ENCODE data around the gene TBCEL.

Gene TBCEL

DNA sequence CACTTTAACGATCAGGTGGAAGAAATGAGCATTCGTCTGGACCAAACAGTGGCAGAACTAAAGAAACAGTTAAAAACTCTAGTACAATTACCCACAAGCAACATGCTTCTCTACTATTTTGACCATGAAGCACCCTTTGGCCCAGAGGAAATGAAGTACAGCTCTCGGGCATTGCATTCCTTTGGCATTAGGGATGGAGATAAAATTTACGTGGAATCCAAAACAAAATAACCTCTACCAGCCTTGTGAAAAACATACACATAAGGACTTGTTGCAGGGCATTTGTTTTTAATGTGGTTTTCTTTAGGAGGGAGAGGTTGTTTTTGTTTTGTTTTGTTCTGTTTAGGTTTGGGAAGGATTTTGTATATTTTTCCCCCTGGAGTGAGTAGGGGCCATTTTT lies 63.0 kb downstream of the TBCEL start:
- no peak for TF ChIP-seq CTCF (IDR thresholded peaks at IDR 0.05; ENCODE audit: control insufficient read depth, extremely low read depth, insufficient read depth)
- H3K4me3 ChIP-seq (ENCODE audit: low read depth, low read length), result no peak overlapping the region
- DNase-seq (ENCODE audit: low read depth), result no peak

GRCh38 chr11:121089566-121089965 lies 65.7 kb downstream of the TBCEL start:
- no peak for TF ChIP-seq CTCF (IDR thresholded peaks at IDR 0.05; ENCODE audit: control insufficient read depth, extremely low read depth, insufficient read depth)
- no peak overlapping the region for H3K4me3 ChIP-seq (ENCODE audit: low read depth, low read length)
- DNase-seq (ENCODE audit: low read depth), result no peak

DNA sequence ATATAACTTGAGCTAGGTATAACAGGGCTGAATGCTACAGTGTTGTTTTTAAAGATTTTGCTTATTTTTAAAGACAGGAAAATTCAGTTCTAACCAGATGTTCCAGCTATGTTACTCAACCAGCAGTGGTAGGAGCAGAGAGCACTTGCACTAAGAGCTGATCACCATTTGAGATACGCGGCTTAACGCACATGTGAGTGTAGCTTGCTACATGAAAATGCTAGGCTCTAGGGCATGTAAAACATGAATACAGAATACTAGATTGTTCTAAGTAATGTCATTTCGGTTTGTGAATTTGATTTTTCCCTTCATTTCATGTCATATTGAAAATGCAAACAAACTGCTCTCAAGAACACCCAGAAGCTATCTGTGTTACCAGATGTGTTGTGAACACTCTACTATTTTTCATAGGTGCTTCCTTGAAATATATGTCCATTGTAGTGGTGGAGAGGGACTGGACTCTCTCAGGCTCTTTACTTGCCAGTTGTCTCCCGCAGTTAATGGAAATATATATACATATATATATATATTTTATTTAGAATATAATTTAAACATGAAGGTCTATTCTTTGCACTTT lies 66.3 kb downstream of the TBCEL start:
- no peak overlapping the region for H3K4me3 ChIP-seq (ENCODE audit: low read depth, low read length)
- TF ChIP-seq CTCF (IDR thresholded peaks at IDR 0.05; ENCODE audit: control insufficient read depth, extremely low read depth, insufficient read depth), result no peak
- DNase-seq (ENCODE audit: low read depth), result no peak

DNA sequence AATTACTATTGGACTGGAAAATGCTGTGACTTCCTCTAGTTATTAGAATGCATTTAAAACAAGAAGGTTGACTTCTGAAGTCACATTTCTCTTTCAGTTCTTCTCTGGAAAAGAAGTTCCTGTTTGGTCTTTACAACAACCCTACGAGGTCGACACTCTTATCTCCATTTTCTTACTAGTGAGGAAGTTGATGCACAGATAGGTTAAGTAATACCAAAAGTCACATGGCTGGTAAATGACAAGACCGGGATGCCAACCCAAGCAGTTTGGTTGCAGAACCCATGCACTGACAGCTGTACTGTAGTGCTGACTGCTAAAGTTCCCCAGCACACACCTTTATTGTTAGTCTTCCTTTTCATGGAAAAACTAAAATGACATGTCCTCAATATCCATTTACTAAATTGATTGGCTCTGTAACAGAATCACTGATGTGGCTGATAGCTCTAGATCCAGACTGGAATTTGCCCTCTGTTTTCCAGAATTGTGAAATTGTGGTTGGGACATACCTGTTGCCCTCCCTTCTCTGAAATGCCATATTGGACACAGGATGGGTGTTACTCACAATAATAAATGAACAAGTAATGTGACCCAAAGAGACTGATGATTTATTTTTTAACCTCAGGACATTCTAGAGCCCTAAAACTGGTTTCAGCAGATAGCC lies 67.7 kb downstream of the TBCEL start:
- no peak overlapping the region for H3K4me3 ChIP-seq (ENCODE audit: low read depth, low read length)
- DNase-seq (ENCODE audit: low read depth), result no peak
- no peak for TF ChIP-seq CTCF (IDR thresholded peaks at IDR 0.05; ENCODE audit: control insufficient read depth, extremely low read depth, insufficient read depth)

DNA sequence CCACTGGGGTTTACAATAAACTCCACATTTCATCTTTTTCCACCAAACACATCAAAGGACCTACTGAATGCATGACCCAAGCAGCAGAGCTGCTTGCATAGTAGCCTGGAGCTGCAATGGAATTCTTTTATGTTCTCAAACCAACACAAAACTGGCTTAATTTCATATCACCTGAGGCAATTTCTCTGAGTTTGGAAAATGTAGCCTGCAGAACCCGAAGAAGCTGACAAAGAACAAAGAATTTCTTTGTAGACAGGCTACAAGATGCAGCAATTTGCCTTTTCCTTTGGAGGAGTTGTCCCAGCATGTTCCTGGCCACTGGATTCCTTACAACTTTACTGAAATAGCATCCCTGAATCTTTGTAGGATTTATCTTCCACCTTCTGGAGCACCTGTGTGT lies 71.7 kb downstream of the TBCEL start:
- DNase-seq (ENCODE audit: low read depth), result no peak
- no peak for TF ChIP-seq CTCF (IDR thresholded peaks at IDR 0.05; ENCODE audit: control insufficient read depth, extremely low read depth, insufficient read depth)
- H3K4me3 ChIP-seq (ENCODE audit: low read depth, low read length), result no peak overlapping the region

DNA sequence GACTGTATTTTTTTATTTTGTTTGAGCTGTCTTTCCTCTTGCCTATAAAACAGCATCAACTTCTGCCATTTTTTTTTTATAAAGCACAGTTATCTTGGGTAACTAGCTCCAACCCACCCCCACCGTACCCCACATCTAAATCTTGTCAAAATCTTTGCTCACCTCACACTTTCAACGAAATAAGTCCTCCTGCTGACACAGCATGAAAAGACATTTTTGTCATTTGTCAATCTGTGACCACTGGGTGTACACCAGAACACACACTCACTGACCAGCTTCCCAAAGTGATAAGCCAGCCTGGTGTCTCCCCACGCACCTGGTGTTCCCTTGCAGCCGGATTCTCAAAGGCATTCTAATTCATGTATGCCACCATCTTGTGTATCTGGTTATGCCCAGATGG lies 75.5 kb downstream of the TBCEL start:
- no peak for TF ChIP-seq CTCF (IDR thresholded peaks at IDR 0.05; ENCODE audit: control insufficient read depth, extremely low read depth, insufficient read depth)
- no peak for DNase-seq (ENCODE audit: low read depth)
- H3K4me3 ChIP-seq (ENCODE audit: low read depth, low read length), result no peak overlapping the region

- TF ChIP-seq CTCF (IDR thresholded peaks at IDR 0.05; ENCODE audit: control insufficient read depth, extremely low read depth, insufficient read depth), result no peak
- DNase-seq (ENCODE audit: low read depth), result no peak
- H3K4me3 ChIP-seq (ENCODE audit: low read depth, low read length), result no peak overlapping the region
Measured at GRCh38 chr11:121099885-121100284, 76.0 kb downstream of the TBCEL start.

All from LNCaP clone FGC (cell line).